Panc1 (cell line): Measurements from ENCODE around the gene CCDC85A.

Source experiments
- POLR2AphosphoS5 ChIP-seq: IDR thresholded peaks from 2 replicates; pipeline ENCODE4 v1.6.1; 2012; ENCODE audit warnings: mild to moderate bottlenecking, low read depth, low read length, moderate library complexity
- SIN3A ChIP-seq: IDR thresholded peaks from 2 replicates; pipeline ENCODE4 v1.6.1; 2012; ENCODE audit warnings: low read depth, mild to moderate bottlenecking, low read length, moderate library complexity, borderline replicate concordance; ENCODE audit not compliant: insufficient read depth
- TCF7L2 ChIP-seq: IDR thresholded peaks from 2 replicates; pipeline ENCODE4 v1.6.1; 2011; ENCODE audit warnings: mild to moderate bottlenecking, low read depth, low read length, inconsistent platforms
- TF ChIP-seq, protein P1 (sequence below): fragments of 450-650 bp; IDR thresholded peaks from 2 replicates; pipeline ENCODE4 v1.5.1; 2017; ENCODE audit warnings: mild to moderate bottlenecking
- TF ChIP-seq, protein P2 (sequence below), 2 experiments: IDR thresholded peaks; 2 replicates each; pipeline ENCODE4 v1.6.1; 2011 to 2012; ENCODE audit warnings: low read depth in 2 of 2, control low read depth in 1 of 2, low read length in 1 of 2, mild to moderate bottlenecking in 1 of 2, moderate library complexity in 1 of 2; ENCODE audit not compliant: insufficient read depth in 1 of 2

- TF ChIP-seq, protein P1, sequence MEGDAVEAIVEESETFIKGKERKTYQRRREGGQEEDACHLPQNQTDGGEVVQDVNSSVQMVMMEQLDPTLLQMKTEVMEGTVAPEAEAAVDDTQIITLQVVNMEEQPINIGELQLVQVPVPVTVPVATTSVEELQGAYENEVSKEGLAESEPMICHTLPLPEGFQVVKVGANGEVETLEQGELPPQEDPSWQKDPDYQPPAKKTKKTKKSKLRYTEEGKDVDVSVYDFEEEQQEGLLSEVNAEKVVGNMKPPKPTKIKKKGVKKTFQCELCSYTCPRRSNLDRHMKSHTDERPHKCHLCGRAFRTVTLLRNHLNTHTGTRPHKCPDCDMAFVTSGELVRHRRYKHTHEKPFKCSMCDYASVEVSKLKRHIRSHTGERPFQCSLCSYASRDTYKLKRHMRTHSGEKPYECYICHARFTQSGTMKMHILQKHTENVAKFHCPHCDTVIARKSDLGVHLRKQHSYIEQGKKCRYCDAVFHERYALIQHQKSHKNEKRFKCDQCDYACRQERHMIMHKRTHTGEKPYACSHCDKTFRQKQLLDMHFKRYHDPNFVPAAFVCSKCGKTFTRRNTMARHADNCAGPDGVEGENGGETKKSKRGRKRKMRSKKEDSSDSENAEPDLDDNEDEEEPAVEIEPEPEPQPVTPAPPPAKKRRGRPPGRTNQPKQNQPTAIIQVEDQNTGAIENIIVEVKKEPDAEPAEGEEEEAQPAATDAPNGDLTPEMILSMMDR, result no peak
- TF ChIP-seq POLR2AphosphoS5 (no peak), SIN3A (no peak), TCF7L2 (no peak)
- TF ChIP-seq, protein P2, sequence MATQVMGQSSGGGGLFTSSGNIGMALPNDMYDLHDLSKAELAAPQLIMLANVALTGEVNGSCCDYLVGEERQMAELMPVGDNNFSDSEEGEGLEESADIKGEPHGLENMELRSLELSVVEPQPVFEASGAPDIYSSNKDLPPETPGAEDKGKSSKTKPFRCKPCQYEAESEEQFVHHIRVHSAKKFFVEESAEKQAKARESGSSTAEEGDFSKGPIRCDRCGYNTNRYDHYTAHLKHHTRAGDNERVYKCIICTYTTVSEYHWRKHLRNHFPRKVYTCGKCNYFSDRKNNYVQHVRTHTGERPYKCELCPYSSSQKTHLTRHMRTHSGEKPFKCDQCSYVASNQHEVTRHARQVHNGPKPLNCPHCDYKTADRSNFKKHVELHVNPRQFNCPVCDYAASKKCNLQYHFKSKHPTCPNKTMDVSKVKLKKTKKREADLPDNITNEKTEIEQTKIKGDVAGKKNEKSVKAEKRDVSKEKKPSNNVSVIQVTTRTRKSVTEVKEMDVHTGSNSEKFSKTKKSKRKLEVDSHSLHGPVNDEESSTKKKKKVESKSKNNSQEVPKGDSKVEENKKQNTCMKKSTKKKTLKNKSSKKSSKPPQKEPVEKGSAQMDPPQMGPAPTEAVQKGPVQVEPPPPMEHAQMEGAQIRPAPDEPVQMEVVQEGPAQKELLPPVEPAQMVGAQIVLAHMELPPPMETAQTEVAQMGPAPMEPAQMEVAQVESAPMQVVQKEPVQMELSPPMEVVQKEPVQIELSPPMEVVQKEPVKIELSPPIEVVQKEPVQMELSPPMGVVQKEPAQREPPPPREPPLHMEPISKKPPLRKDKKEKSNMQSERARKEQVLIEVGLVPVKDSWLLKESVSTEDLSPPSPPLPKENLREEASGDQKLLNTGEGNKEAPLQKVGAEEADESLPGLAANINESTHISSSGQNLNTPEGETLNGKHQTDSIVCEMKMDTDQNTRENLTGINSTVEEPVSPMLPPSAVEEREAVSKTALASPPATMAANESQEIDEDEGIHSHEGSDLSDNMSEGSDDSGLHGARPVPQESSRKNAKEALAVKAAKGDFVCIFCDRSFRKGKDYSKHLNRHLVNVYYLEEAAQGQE (IDR thresholded peaks at IDR 0.05; ENCODE audit: insufficient read depth in 1 of 2, low read depth in 2 of 2, low read length in 1 of 2), result no peak
Observed at GRCh38 chr2:56211048-56211447, 27.3 kb downstream of the CCDC85A start.
